CD4-positive, alpha-beta T cell treated with Interleukin-15 for 1 hour (primary cell): ENCODE results near the gene NMUR1.

Experiments
- DNase-seq: peaks from one replicate; pipeline ENCODE4 v3.0.0-alpha.2; 2020

The NMUR1 gene

DNA sequence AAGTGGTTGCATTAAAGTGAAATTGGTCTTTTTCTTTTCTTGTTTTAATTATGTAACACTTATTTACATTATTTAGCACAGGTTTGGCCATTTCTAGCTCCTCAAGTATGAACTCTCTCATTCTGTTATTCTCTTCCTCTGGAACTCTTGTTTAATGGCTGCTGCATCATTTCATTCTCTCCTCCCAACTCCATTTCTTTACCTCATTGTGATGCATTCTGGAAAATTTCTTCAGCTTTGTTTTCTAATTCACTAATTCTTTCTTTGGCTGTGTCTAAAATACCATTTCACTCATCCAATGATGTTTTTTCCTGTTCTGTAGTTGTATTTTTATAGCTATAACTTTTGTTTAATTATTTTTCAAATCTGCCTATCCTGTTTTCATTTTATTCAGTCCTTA is 22.5 kb upstream of the NMUR1 start:
- no peak for DNase-seq

DNA sequence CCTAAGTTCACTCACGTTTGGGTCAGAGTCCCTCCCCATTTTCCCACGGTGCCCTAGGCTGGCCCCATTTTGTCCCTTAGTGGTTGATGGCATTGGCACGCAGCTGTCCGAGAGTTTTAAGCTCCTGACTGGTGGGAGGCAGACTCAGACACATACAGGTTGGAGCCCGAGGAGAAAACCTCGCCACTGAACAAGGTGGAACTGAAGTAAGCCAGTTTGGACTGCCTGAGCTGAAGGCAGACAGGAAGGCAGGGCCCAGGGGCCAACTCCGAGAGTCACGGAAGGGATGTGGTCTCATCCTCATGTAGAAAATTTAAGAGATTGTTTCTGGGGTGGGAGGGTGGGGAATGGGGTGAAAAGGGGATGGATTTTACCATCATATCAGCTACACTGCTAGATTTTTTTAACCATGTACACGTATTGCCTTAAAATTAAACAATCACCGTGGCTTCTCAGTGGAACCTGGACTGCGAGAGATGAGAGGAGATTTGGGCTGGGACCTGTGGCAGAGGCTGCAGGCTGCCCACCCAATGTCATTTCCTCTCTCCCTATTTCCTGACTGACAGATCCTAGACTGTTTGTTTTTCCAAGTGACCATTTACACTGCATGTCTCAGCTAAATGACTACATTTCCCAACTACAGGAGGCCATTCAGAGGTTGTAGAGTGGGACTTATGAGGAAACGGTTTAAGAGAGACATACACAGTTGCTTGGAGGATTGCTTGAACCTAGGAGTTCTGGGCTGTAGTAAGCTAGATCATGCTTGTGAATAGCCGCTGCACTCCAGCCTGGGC is 19.4 kb upstream of the NMUR1 start:
- no peak for DNase-seq

DNA sequence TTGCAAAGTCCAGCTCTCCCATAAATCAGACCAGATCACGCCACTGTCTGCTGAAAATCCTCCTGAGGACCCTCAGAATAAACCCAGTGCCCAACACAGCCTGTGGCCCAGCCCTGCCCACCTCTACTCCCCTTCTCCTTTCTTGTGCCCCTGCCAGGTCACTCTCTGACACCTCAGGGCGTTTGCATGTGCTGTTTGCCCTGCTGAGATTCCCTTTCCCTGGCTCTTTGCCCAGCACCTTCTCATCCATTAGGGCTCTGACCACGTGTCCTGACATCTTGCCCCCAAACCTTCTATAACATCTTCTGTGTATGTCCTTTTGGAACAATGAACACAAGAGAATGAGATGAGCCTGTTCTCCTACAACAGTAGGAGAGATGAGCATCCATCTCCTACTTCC is 18.5 kb upstream of the NMUR1 start:
- DNase-seq = no peak

DNA sequence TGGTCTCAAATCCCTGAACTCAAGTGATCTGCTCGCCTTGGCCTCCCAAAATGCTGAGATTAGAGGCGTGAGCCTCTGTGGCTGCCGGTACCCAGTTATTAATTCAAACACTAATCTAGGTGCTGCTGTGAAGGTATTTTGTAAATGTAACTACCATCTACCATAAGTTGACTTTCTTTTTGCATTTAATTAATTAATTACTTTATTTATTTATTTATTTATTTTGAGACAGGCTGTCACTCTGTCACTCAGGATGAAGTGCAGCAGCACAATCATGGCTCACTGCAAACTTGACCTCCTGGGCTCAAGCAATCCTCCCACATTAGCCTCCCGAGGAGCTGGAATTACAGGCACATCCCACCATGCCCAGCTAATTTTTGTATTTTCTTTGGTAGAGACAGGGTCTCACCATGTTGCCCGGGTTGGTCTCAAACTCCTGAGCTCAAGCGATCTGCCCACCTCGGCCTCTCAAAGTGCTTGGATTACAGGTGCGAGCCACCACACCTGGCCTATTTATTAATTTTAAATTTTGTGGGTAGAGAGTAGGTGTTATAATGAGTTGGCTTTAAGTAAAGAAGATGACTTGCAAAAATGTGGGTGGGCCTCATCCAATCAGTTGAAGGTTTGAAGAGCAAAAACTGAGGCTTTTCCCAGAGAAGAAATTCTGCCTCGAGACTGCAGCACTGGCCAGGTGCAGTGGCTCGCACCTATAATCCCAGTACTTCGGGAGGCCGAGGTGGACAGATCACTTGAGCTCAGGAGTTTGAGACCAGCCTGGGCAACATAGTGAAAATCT is 17.3 kb upstream of the NMUR1 start:
- no peak for DNase-seq

DNA sequence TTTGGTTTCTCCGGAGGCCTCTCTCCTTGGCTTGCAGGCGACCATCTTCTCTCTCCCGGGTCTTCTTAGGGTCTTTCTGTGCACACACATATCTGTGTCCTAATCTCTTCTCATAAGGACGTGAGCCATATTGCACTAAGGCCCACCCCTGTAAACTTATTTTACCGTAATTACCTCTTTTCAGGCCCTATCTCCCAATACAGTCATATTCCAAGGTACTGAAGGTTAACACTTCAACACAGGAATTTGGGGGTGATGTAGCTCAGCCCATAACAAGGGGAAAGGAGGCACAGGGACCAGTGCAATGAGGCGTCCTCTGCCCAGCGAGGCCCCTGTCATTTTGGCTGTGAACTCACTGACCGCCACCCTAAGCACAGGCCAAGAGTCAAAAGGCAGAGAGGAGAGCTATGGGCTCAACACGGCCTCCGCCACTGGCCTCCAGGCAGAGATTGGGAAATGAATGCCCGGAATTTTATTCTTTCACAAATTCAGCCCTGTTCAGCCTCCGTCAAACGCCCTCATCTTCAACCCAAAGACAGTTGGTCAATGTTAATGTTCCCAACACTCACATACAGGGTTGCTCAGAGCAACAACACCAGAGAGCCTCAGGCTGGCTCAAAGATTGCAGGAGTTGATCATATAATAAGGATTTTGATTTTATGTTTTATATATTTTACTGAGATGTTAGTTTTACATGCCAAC is 15.9 kb upstream of the NMUR1 start:
- no peak for DNase-seq

DNA sequence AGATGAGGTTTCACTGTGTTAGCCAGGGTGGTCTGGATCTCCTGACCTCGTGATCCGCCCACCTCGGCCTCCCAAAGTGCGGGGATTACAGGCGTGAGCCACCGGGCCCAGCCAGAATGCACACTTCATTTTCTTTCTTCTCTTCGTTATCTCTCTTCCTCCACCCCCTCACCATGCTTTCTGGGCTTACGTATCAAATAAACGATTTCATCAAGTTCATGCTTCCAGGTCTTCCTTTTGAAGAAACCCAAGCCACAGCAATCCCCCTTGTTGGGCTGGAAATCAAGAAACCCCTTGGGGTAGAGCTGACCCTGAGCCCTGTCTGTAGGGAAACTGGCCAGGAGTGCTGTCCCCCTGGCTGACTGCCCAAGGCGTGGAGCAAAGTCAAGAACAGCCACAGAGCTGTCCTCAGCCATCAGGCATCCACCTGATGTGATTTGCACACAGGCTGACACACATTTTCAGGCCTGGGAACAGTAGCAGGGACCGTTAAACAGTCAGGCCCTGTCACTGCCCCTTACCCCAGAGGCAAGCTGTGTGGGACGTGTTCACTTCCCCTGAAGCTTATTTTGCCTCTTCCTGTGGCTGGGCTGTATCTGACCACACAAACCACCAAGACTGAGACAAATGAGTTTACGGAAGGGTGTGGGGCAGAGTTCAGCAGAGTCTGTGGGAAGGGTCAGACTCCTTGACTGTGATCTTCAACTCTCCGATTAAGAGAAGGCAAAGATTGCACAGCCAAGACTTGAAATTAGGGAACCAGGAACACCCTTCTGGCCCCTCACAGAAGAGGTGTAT is 15.1 kb upstream of the NMUR1 start:
- DNase-seq = peak; percentile 80

DNA sequence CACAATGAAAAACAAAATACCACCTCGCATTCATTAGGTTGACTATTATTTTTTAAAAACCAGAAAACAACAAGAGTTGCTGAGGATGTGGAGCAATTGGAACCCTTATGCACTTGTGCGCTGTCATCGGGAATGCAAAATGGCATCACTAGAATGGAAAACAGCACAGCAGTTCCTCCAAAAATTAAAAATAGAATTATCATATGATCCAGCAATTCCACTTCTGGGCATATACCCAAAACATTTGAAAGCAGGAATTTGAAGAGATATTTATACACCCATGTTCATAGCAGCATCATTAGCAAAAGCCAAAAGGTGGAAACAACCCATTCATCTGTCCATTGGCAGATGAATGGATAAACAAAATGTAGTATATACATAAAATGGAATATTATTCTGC is 11.9 kb upstream of the NMUR1 start:
- no peak for DNase-seq

DNA sequence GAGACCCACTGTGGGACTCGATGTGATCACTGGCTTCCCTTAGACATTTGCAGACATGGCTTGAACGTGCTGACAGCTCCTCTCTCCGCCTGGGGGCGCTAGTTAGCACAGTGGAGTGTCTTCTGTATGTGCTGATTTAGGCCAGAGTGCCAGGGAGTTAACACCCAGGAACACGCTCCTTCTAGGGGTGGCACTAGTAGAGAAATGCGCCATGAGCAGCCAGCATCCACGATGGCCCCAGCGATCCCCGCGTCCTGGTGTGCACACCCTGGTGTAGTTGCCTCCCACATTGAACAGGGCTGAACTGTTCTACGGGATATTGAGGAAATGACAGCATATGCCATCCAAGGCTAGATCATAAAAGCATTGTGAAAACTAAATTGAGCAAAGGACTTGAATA is 11.4 kb upstream of the NMUR1 start:
- DNase-seq = no peak

DNA sequence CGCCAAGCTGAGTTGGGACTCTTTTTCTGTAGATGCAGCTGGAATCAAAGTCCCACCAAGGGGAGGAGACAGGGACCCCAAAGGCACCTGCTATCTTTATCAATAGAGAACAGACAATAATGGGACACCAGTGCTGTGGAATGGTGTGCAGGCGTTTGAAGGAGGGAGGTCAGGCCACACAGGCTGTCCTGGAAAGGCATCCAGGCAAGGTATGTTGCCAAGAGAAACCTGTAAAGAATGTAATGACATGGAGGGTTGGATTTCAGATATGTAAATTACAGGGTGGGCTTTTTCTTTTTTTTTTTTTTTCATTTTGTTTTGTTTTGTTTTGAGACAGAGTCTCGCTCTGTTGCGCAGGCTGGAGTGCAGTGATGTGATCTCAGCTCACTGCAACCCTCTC is 9.7 kb upstream of the NMUR1 start:
- DNase-seq = no peak

DNA sequence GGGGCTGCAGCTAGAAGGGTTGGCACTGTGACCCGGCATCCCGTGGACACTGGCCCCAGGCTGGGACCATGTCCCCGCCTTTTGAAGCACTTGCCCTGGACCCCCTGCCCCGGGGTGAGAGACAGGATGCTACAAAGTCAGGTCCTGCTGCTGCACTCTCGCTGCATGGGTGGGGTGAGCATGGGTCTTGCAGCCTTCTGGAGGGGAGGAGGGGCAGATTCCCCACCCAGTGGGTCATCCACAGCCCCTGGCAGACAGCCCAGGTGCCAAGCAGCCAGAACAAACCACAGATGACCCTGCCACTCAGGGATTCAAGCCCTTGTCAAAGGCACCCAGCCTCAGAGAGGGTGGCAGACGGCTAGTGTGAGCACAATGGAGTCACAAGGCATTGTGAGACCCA is 5.7 kb upstream of the NMUR1 start:
- DNase-seq = no peak

DNA sequence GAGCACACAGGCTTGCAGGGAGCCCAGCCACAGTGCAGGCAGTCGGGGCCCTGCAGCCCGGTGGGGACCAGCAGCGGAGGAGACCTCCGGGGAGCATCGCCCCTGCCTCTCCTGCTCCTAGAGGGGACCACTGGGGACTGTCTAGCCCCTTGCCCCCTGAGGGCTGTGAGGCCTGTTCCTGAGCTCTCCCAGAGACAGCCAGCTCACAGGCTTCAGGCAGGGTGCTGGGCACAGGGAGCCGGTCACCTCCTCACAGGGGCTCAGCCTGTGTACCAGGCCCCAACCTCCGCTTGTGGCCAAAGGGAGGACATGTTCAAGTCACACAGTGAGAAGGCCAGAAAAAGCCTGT is 3.5 kb upstream of the NMUR1 start:
- no peak for DNase-seq

DNA sequence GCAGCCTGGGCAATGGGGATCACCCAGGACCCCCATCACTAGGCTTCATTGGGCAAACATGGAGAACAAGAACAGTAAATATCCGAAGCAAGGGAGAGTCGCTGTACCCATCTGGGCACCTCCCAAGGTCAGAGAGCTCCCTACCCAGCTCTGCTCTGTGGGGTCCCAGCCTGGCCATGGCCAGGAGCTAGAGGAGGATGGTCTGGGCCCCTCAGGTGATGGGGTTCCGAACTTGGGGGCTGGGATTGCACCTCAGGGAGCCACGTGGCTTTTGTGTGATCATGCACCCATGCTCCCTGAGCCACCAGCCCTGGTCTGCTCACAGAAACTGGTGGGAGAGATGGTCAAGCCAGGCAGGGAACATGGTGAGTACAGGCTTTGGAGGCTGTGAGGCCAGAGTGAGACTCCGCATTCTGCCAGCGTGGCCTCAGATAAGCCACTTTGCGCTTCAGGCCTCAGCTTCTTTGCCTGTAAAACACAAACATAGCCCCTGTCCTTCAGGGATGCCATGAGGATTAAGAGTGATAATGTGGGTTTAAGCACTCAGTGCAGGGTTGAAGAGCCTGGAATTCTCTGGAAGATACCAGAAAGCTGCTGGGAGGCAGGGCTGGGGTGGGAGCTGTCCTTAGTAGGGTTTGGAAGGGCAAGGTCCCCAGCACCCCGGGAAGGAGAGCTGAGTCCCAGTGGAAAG is 3.0 kb upstream of the NMUR1 start:
- no peak for DNase-seq

DNA sequence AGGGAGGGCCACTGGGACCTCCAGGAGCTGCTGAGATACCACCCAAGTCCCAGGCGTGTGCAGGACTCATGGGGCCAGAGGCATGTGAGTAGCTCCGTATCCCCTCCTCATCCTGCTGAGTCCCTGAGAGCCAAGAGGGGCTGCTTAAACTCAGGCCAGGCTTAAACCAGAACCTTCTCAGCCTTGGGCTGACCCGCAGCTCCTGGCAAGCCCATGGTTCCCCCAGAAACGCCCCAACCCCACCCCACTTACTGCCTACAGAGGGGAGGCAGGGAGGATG is 2.5 kb upstream of the NMUR1 start:
- no peak for DNase-seq

DNA sequence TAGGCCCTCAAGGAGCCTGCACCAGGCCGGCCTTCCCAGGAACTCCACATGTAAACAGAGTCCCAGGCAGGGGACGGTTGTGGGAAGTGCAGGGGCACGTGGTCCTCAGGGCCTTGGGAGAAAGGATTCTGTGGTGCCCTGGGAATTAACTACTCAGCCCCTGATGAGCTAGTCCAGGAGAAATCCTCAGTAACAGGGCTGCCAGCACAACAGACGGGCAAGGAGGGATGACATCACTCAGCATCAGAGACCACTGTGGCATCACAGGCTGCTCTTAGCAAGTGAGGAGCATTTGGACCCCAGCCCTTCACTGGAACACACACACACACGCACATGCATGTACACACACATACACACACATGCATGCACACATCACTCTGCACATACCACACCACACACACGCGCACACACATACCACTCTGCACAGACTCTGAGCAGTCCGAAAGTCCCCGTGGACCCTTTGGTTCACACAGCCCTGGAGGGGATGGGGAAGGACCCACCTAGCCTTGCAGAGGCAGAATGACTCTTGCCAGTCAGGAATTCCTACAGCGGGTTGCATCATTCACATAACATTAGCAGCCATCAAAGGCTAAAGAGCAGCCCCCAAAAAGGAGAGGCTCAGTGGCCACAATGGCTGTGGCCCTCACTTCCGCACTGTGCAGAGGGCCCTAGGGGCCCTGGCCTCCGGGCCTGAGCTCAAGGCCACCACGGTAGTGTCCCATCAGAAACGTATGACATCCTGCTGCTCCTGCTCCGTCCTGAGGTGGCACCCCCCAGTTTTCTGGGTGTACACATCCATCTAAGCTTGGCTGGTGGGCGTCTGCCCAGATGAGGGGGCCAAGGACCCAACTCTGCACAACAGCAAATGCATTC is 1.9 kb upstream of the NMUR1 start:
- DNase-seq = no peak

DNA sequence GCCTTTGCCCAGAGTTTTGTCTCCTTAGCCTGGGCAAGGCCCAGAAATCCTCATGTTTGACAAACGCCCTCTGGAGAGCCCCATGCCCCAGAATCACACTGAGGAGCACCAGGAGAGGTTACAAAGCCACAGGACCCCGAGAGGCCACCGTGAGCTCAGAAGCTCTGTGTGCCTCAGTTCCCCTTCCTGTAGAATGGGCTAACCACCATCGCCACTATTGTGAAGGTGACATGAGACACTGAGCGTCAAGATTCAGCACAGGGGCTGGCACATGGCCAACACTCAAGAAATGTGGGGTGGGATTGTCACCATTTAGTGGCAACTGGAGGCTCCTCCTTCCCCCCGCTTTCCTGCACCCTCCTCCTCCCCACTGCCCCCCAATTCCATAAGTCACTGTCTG is 1.2 kb upstream of the NMUR1 start:
- DNase-seq = no peak

DNA sequence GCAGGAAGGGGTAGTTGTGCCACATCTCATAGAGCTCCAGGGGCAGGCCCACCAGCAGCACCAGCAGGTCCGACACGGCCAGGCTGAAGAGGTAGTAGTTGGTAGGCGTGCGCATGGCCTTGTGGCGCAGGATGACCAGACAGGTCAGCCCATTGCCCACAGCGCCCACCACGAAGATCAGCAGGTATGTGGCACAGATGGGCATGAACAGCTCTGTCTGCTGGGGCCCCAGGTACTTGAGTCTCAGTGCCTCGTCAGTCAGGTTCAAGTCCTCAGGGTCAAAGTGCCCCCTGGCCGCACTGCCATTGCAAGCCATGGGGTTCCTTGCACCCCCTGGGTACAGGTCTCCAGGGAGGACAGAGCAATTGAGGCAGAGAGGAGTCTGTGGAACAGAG is 1.6 kb downstream of the NMUR1 start:
- DNase-seq = no peak

DNA sequence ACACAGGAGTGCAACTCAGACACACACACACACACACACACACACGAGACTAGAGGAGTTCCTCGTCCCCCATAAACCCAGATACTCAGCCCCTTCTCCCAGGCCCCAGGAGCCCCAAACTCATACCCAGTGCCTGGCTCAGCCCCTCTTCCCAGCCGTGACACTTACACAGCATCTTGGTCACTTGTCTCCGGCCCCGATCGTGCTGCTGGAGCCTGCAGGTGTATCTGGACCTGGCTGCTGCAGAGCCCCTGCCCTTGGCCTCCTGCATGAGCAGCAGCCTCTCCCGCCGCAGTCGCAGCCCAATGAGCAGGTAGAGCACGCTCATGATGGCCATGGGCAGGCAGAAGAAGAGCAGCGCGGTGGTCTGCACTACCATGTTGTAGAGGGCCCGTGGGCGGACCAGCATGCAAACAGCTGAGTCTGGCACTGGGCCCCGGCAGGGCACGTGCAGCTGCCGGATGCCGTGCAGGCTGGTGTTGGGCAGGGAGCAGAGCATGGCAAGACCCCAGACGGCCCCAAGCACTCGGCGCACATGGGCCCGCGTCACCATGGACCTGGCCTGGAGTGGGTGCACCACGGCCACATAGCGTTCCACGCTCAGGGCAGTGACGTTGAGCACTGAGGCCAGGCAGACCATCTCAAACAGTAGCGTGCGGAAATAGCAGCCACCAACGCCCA is 2.1 kb downstream of the NMUR1 start:
- DNase-seq = no peak

DNA sequence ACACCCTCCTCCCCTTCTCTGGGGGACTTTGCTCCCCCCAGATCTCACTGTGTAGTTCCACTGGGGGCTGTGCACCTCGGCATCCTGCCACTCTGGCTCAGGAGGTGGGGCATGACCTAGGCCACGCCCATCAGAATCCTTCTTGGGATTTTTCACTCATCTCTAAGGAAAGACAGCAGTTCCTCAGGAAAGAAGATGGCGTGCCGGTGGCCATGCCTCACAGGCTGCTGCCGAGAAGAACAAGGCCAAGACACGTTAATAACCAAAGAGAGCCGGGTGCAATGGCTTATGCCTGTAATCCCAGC is 3.2 kb downstream of the NMUR1 start:
- no peak for DNase-seq

DNA sequence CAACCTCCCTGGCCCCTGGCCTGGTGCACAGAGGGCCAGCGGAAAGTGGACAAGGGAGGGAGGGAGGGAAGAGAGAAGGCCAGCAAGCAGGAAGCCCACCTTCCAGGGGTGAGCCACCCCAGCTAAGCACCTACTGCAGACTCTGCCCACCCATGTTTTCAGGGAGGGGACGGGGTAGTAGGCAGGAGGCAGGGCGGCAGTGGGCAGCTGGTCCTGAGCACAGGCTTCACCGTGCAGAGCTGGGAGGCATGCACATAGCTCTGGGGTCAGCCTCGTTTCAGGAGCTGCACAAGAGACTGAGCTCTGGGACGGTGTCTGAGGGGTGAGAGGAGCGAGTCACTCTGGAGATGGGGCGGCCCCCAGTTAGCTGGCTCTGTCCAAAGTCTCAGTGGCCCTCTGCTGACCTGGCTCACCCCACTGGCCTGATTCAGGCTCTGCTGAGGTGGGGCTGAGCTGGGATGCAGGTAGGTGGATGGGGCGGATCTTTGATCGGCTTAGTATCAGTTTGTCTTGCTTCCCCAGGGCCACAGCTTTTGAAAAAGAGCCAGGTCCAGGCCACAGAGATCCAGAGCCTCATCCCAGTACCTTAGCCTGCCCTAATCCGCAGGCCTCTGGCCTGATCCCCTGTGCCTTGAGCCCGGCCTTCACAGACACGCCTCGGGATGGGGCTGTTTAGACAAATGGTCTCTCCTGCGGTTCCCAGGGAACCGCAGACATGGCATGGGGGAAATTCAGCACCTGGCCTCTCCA is 3.7 kb downstream of the NMUR1 start:
- DNase-seq = no peak
